Right lobe of liver (tissue), 6 donors: Measurements from ENCODE around the gene FAM133A. TPM values are rescaled to one million over a fixed set of nuclear protein-coding genes. Genes with fewer than 3 reads are reported as not detected.

ENCODE experiments used
- ATAC-seq, 4 donors: fragments of 200-7000 bp; cut with Tn5 transposase; one replicate each; pipeline ENCODE4 v1.9.1; 2020; ENCODE audit warnings: mild to moderate bottlenecking in 4 of 4, moderate library complexity in 4 of 4
- DNase-seq, 3 donors: peaks; one replicate each; pipeline ENCODE4 v3.0.0-alpha.2; 2020
- H3K27ac ChIP-seq, 3 donors: fragments of 200-600 bp; one replicate each; pipeline ENCODE4 v1.8.0; 2022
- H3K27me3 ChIP-seq, 2 donors: fragments of 200-600 bp; one replicate each; pipeline ENCODE4 v1.8.0; 2022
- H3K36me3 ChIP-seq, 4 donors: fragments of 200-600 bp; sonication (generic) in 1 of 4; one replicate each; pipeline versions ENCODE4 v1.5.1 to v1.8.0; 2017 to 2022; ENCODE audit warnings: control low read depth in 1 of 4
- H3K4me1 ChIP-seq, 4 donors: fragments of 200-600 bp; sonication (generic) in 1 of 4; one replicate each; pipeline versions ENCODE4 v1.5.1 to v1.8.0; 2017 to 2022; ENCODE audit warnings: control low read depth in 1 of 4
- H3K4me3 ChIP-seq, 3 donors: fragments of 200-600 bp; one replicate each; pipeline ENCODE4 v1.8.0; 2022
- H3K9me3 ChIP-seq, 4 donors: fragments of 200-600 bp; sonication (generic) in 1 of 4; one replicate each; pipeline versions ENCODE4 v1.5.1 to v1.8.0; 2017 to 2022; ENCODE audit warnings: control low read depth in 1 of 4
- CTCF ChIP-seq, 4 donors: fragments of 200-600 bp in 3 of 4; fragments of 450-650 bp in 1 of 4; IDR thresholded peaks; one replicate each; pipeline versions ENCODE4 v1.5.1 to v1.8.0; 2016 to 2022; ENCODE audit warnings: antibody characterized with exemption in 4 of 4, mild to moderate bottlenecking in 2 of 4
- POLR2A ChIP-seq: fragments of 450-650 bp; IDR thresholded peaks from one replicate; pipeline ENCODE4 v1.6.1; 2017; ENCODE audit warnings: antibody characterized with exemption, mild to moderate bottlenecking
- WGBS: methylation state at CpG from one replicate; pipeline ENCODE4 v1.1.6; 2018; ENCODE audit warnings: low coverage, low lambda C conversion rate; ENCODE audit not compliant: insufficient coverage; ENCODE audit errors: missing lambda C conversion rate; 5-methylcytosine and 5-hydroxymethylcytosine counted together
- intact Hi-C, 2 donors: fragments of 100-400 bp; cut with DNase I; formaldehyde crosslinking; loops; one replicate each; pipeline versions ENCODE4 v1.11.2 to v1.14.1; 2022
- long read RNA-seq: library from polyadenylated mRNA; unstranded; transcript quantifications from one replicate; pipeline ENCODE4 v2.0.0, GENCODE V29; 2019
- total RNA-seq, 6 experiments: library from RNA; depleted of rRNA in 2 of 6; stranded (reverse); fragments of >200 nt in 2 of 6; fragmentation: NEBNext Ultra II Directional in 3 of 6; extraction: Animal tissue kit (Norgen Biotek cat#: 25700) in 3 of 6; gene quantifications; one replicate each; pipeline versions ENCODE4 v1.1.0 to v1.2.4, GENCODE V29; 2016 to 2023
- donor health status: DM: no; HTN: yes; CAD: no.
- donor health status: DM: no; HTN: no; CAD: no.
- donor health status: DM: no; HTN: no; CAD: no.
- donor health status: DM: no; HTN: yes; CAD: no.
- donor health status: DM: no; HTN: yes; CAD: no.

Gene FAM133A
- not detected for total RNA-seq
- long read RNA-seq = 0 reads

DNA sequence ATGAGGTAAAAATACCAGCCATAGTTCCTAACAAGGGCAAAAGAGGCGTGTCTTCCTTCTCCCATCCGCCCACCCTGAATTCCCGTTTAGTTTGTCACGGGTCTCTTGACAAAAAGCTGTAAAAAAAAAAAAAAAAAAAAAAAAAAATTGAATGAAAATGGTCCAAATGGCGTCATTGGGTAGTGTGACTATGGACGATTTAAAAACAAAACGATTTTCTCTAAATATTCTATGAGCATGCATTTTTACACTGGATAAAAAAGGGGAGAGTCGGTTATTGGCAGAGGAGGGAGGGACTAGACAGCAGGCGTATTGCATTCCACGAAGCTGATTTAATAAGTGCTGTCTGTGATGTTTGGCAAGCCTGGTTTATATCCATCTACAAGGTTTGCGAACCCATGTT is at the start of gene FAM133A:
Gene FAM133A (plus strand): TSS at position 338 of the 403 bp plus-strand sequence. CDS start 35,214 bp downstream, outside the sequence.
- intact Hi-C loops = no loop called here
- H3K27me3 ChIP-seq = peaks cover 0 to 15% of the 10 kb centered on the region in 2 donors
- no peaks in the 10 kb centered on the region for H3K9me3 ChIP-seq
- no peak for TF ChIP-seq CTCF (IDR thresholded peaks at IDR 0.05)
- no peak for TF ChIP-seq POLR2A
- no peaks in the 10 kb centered on the region for H3K36me3 ChIP-seq
- WGBS = 11% methylated on average over 11 of the region's 11 CpGs
- H3K4me1 ChIP-seq = no peaks in the 10 kb centered on the region
- no peak within 1 kb of the TSS for H3K27ac ChIP-seq
- no peak for DNase-seq
- peak within 1 kb of the TSS; percentile 11 to 32 (median 32) for H3K4me3 ChIP-seq
- peak in 2 of 4 donors; percentile 13 to 15 for ATAC-seq

DNA sequence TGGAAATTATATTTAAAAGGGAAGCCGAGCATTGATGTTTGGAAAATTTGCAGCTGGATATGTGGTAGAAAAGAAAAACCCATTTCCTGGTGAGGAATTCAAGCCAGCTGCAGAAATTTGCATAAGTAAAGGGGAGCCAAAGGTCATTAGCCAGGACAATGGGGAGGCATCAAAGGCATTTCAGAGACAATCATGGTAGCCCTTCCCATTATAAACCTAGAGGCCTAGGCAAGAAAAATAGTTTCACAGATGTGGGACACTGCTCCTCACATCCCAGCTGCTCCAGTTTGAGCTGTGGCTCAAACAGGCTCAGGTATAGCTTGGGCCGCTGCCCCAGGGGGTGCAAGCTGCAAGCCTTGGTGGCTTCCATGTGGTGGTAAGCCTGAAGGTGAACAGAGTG is 36.4 kb upstream of the FAM133A start:
- TF ChIP-seq POLR2A (no peak), CTCF (IDR thresholded peaks at IDR 0.05) (no peak)
- ATAC-seq (no peak), DNase-seq (no peak)
- intact Hi-C loops = no loop called here
- Histone ChIP-seq H3K4me3 (no peak overlapping the region), H3K36me3 (no peaks in the 10 kb centered on the region), H3K27me3 (no peaks in the 10 kb centered on the region), H3K27ac (no peak overlapping the region), H3K9me3 (no peaks in the 10 kb centered on the region), H3K4me1 (no peaks in the 10 kb centered on the region)
- WGBS = 66% methylated on average over 2 of the region's 2 CpGs

- intact Hi-C loops = no loop called here
- H3K36me3 ChIP-seq = no peaks in the 10 kb centered on the region
- no peaks in the 10 kb centered on the region for H3K9me3 ChIP-seq
- H3K4me3 ChIP-seq = no peak overlapping the region
- no peak overlapping the region for H3K27ac ChIP-seq
- H3K27me3 ChIP-seq = no peaks in the 10 kb centered on the region
- no peaks in the 10 kb centered on the region for H3K4me1 ChIP-seq
- WGBS = 67% methylated on average over 1 of the region's 1 CpG
- ATAC-seq (no peak), DNase-seq (no peak)
- TF ChIP-seq POLR2A (no peak), CTCF (IDR thresholded peaks at IDR 0.05) (no peak)
Measured at GRCh38 chrX:93649381-93649780, 24.6 kb upstream of the FAM133A start.

DNA sequence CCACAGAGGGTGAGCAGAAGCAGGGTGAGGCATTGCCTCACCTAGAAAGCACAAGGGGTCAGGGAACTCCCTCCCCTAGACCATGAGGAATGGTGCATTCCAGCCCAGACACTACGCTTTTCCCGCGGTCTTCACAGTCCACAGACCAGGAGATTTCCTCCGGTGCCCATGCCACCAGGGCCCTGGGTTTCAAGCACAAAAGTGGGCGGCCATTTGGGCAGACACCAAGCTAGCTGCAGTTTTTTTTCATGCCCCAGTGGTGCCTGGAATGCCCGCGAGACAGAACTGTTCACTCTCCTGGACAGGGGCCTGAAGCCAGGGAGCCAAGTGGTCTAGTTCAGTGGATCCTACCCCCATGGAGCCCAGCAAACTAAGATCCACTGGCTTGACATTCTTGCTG is 13.4 kb upstream of the FAM133A start:
- Histone ChIP-seq H3K9me3 (no peaks in the 10 kb centered on the region), H3K27ac (no peak overlapping the region), H3K36me3 (no peaks in the 10 kb centered on the region), H3K4me1 (no peaks in the 10 kb centered on the region), H3K27me3 (no peaks in the 10 kb centered on the region), H3K4me3 (no peak overlapping the region)
- intact Hi-C loops = no loop called here
- 60% methylated on average over 2 of the region's 7 CpGs for WGBS
- no peak for ATAC-seq
- TF ChIP-seq CTCF (IDR thresholded peaks at IDR 0.05) (no peak), POLR2A (no peak)
- DNase-seq = peak in 1 of 3 donors; percentile 14
